Keratinocyte (primary cell): ENCODE data around the gene CYB561.

Source experiments
- CTCF ChIP-seq, 3 experiments: IDR thresholded peaks in 1 of 3; conservative IDR thresholded peaks in 1 of 3; optimal IDR thresholded peaks in 1 of 3; 2 replicates in 2 of 3; 3 replicates in 1 of 3; pipeline versions ENCODE3 to v1.5.1; 2011; ENCODE audit warnings: low read length in 3 of 3, mild to moderate bottlenecking in 3 of 3, moderate library complexity in 2 of 3, control low read depth in 1 of 3, inconsistent platforms in 1 of 3; ENCODE audit not compliant: insufficient read depth in 2 of 3; ENCODE audit errors: extremely low read depth in 1 of 3
- EZH2 ChIP-seq: IDR thresholded peaks from one replicate; pipeline ENCODE4 v1.6.1; 2012; ENCODE audit warnings: inconsistent platforms, mild to moderate bottlenecking, low read length, moderate library complexity

GRCh38 chr17:63412234-63412633 is 33.9 kb downstream of the CYB561 start:
- TF ChIP-seq CTCF (optimal IDR thresholded peaks at IDR 0.05 in 1 of 3, IDR thresholded peaks at IDR 0.05 in 1 of 3, conservative IDR thresholded peaks at IDR 0.05 in 1 of 3; ENCODE audit: extremely low read depth in 1 of 3, insufficient read depth in 2 of 3, low read length in 3 of 3) (no peak), EZH2 (no peak)
